H1 (cell line): ENCODE measurements around the gene MYO1D. TPM values are rescaled to one million over a fixed set of nuclear protein-coding genes. Genes with fewer than 3 reads are reported as not detected.

ENCODE experiments used
- CTCF ChIA-PET: fragments of 300-600 bp; sonication (Branson Sonifier 250); formaldehyde crosslinking; loops from one replicate; lab custom pipeline; 2021; ENCODE audit not compliant: partially characterized antibody; lab: Charles Lee
- POLR2A ChIA-PET: fragments of 300-600 bp; sonication (Branson Sonifier 250); formaldehyde crosslinking; loops from one replicate; lab custom pipeline; 2021; ENCODE audit warnings: inconsistent platforms; ENCODE audit not compliant: partially characterized antibody; lab: Charles Lee
- DNase-seq, 2 experiments: peaks; one replicate each; pipeline versions ENCODE4 v3.0.0 to v3.0.0-alpha.2; 2010 to 2022; ENCODE audit warnings: low spot score in 2 of 2, low read depth in 1 of 2, mixed read lengths in 1 of 2
- FAIRE-seq: peaks from 2 replicates; lab custom pipeline; 2011; peaks lifted over from hg19 to GRCh38; lab: Jason Lieb, UNC
- H2AFZ ChIP-seq: 2 replicates; pipeline ENCODE4 v1.8.1; 2012; ENCODE audit warnings: low read length, inconsistent platforms
- H2AK5ac ChIP-seq: 2 replicates; pipeline ENCODE4 v1.6.1; 2013; ENCODE audit warnings: low read depth, low read length
- H2BK120ac ChIP-seq: replicated peaks from 2 replicates; pipeline ENCODE3; 2013; ENCODE audit warnings: low read depth, low read length, inconsistent platforms
- H2BK12ac ChIP-seq: 2 replicates; pipeline ENCODE4 v1.6.1; 2013; ENCODE audit warnings: low read depth, low read length
- H2BK15ac ChIP-seq: 2 replicates; pipeline ENCODE4 v1.6.1; 2013; ENCODE audit warnings: low read length
- H2BK20ac ChIP-seq: 2 replicates; pipeline ENCODE4 v1.6.1; 2013; ENCODE audit warnings: low read length
- H2BK5ac ChIP-seq: 2 replicates; pipeline ENCODE4 v1.6.1; 2013; ENCODE audit warnings: low read depth, low read length
- H3K14ac ChIP-seq: 2 replicates; pipeline ENCODE4 v1.6.1; 2013; ENCODE audit warnings: inconsistent platforms; ENCODE audit not compliant: insufficient read length
- H3K18ac ChIP-seq: 2 replicates; pipeline ENCODE4 v1.6.1; 2013; ENCODE audit warnings: low read length; ENCODE audit errors: extremely low read depth
- H3K23ac ChIP-seq: 2 replicates; pipeline ENCODE4 v1.6.1; 2013; ENCODE audit warnings: inconsistent platforms; ENCODE audit not compliant: insufficient read length
- H3K23me2 ChIP-seq: 2 replicates; pipeline ENCODE4 v1.6.1; 2013; ENCODE audit warnings: low read depth, low read length
- H3K27ac ChIP-seq: 2 replicates; pipeline ENCODE4 v1.6.1; 2011; ENCODE audit warnings: low read depth, low read length, inconsistent platforms
- H3K27me3 ChIP-seq, 4 experiments: replicated peaks in 1 of 4; 1 replicate in 1 of 4; 2 replicates in 3 of 4; pipeline versions ENCODE4 v1.6.1 to v1.8.1; 2011 to 2013; ENCODE audit warnings: low read length in 3 of 4, mild to moderate bottlenecking in 3 of 4, inconsistent platforms in 2 of 4, mixed read lengths in 2 of 4, moderate library complexity in 1 of 4; ENCODE audit not compliant: control insufficient read depth in 3 of 4, insufficient read depth in 3 of 4; ENCODE audit errors: extremely low read depth in 1 of 4
- H3K36me3 ChIP-seq, 4 experiments: 2 replicates each; pipeline versions ENCODE4 v1.6.1 to v1.8.1; 2011 to 2013; ENCODE audit warnings: mild to moderate bottlenecking in 4 of 4, low read length in 3 of 4, moderate library complexity in 2 of 4, control low read depth in 1 of 4, inconsistent platforms in 1 of 4; ENCODE audit not compliant: insufficient read depth in 4 of 4, control insufficient read depth in 2 of 4
- H3K4ac ChIP-seq: replicated peaks from 2 replicates; pipeline ENCODE3; 2013; ENCODE audit warnings: low read length, low read depth, mixed read lengths, inconsistent platforms; ENCODE audit not compliant: insufficient read length
- H3K4me1 ChIP-seq, 4 experiments: replicated peaks in 1 of 4; 1 replicate in 1 of 4; 2 replicates in 3 of 4; pipeline versions ENCODE4 v1.6.1 to v1.8.1; 2011 to 2013; ENCODE audit warnings: low read length in 3 of 4, inconsistent platforms in 2 of 4, mixed read lengths in 1 of 4; ENCODE audit not compliant: insufficient read depth in 4 of 4, control insufficient read depth in 3 of 4
- H3K4me2 ChIP-seq, 2 experiments: 2 replicates each; pipeline versions ENCODE4 v1.6.1 to v1.8.1; 2011 to 2013; ENCODE audit warnings: low read depth in 2 of 2, low read length in 2 of 2, control low read depth in 1 of 2, inconsistent platforms in 1 of 2, mild to moderate bottlenecking in 1 of 2; ENCODE audit not compliant: insufficient read depth in 1 of 2
- H3K4me3 ChIP-seq, 4 experiments: fragments of 200-600, 300-600 bp in 1 of 4; sonication (generic), shearing (Covaris generic), sonication (Bioruptor Twin) in 1 of 4; 2 replicates each; pipeline versions ENCODE4 v1.5.1 to v1.8.1; 2011 to 2016; ENCODE audit warnings: low read length in 4 of 4, low read depth in 3 of 4, control low read depth in 2 of 4, inconsistent platforms in 2 of 4, mild to moderate bottlenecking in 2 of 4, mixed read lengths in 1 of 4, moderate library complexity in 1 of 4; ENCODE audit not compliant: insufficient read depth in 2 of 4; ENCODE audit errors: extremely low read depth in 1 of 4
- H3K56ac ChIP-seq: replicated peaks from 2 replicates; pipeline ENCODE3; 2013; ENCODE audit warnings: low read depth, mild to moderate bottlenecking, mixed read lengths, low read length, inconsistent platforms; ENCODE audit not compliant: insufficient read length
- H3K79me1 ChIP-seq: 2 replicates; pipeline ENCODE4 v1.6.1; 2013; ENCODE audit warnings: low read depth, low read length, control low read depth
- H3K79me2 ChIP-seq, 2 experiments: 2 replicates each; pipeline versions ENCODE4 v1.6.1 to v1.8.1; 2012 to 2013; ENCODE audit warnings: low read length in 2 of 2, mild to moderate bottlenecking in 2 of 2, inconsistent platforms in 1 of 2; ENCODE audit not compliant: insufficient read depth in 2 of 2, control insufficient read depth in 1 of 2
- H3K9ac ChIP-seq, 4 experiments: replicated peaks in 1 of 4; 1 replicate in 1 of 4; 2 replicates in 3 of 4; pipeline versions ENCODE4 v1.6.1 to v1.8.1; 2011 to 2013; ENCODE audit warnings: low read depth in 3 of 4, low read length in 3 of 4, control low read depth in 2 of 4, mild to moderate bottlenecking in 2 of 4, moderate library complexity in 2 of 4, inconsistent platforms in 1 of 4; ENCODE audit errors: extremely low read depth in 1 of 4
- H3K9me3 ChIP-seq, 2 experiments: 2 replicates each; pipeline versions ENCODE4 v1.6.1 to v1.8.1; 2012 to 2013; ENCODE audit warnings: mild to moderate bottlenecking in 2 of 2, moderate library complexity in 2 of 2, control low read depth in 1 of 2, inconsistent platforms in 1 of 2, low read depth in 1 of 2, low read length in 1 of 2, mixed read lengths in 1 of 2; ENCODE audit not compliant: insufficient read depth in 2 of 2
- H4K20me1 ChIP-seq, 2 experiments: replicated peaks in 1 of 2; 2 replicates each; pipeline versions ENCODE3 to v1.8.1; 2011 to 2013; ENCODE audit warnings: inconsistent platforms in 2 of 2, low read length in 2 of 2, mild to moderate bottlenecking in 1 of 2; ENCODE audit not compliant: insufficient read depth in 2 of 2, control insufficient read depth in 1 of 2
- H4K5ac ChIP-seq: 2 replicates; pipeline ENCODE4 v1.6.1; 2013; ENCODE audit warnings: low read length, low read depth, mixed read lengths, inconsistent platforms; ENCODE audit not compliant: insufficient read length
- H4K8ac ChIP-seq: 2 replicates; pipeline ENCODE4 v1.8.0; 2013; ENCODE audit warnings: mild to moderate bottlenecking, moderate library complexity, low read length, inconsistent platforms; ENCODE audit not compliant: insufficient read depth; ENCODE audit errors: extremely low read depth
- H4K91ac ChIP-seq: replicated peaks from 2 replicates; pipeline ENCODE3; 2013; ENCODE audit warnings: low read length, mixed read lengths, inconsistent platforms; ENCODE audit not compliant: insufficient read length
- CBX8 ChIP-seq: fragments of 300-800, 300-1000 bp; sonication (generic); IDR thresholded peaks from 2 replicates; pipeline ENCODE4 v1.7.1; 2016; ENCODE audit warnings: low read depth, low read length, borderline replicate concordance
- EGR1 ChIP-seq: IDR thresholded peaks from 2 replicates; pipeline ENCODE4 v1.6.1; 2011; ENCODE audit warnings: low read depth, low read length, borderline replicate concordance
- KDM1A ChIP-seq: fragments of 200-600, 300-600 bp; sonication (generic); IDR thresholded peaks from 2 replicates; pipeline ENCODE4 v1.7.1; 2016; ENCODE audit warnings: mild to moderate bottlenecking, low read length, borderline replicate concordance
- SP2 ChIP-seq: IDR thresholded peaks from 2 replicates; pipeline ENCODE4 v1.6.1; 2012; ENCODE audit warnings: mild to moderate bottlenecking, low read length, inconsistent platforms
- TEAD4 ChIP-seq: IDR thresholded peaks from 2 replicates; pipeline ENCODE4 v1.6.1; 2012; ENCODE audit warnings: low read depth, low read length, inconsistent platforms, mixed read lengths
- WGBS, 2 experiments: shearing (Covaris generic) in 1 of 2; methylation state at CpG; one replicate each; pipeline versions ENCODE4 v1.1.6 to v1.1.7; 2013 to 2015; ENCODE audit warnings: low lambda C conversion rate in 2 of 2, mixed read lengths in 2 of 2, inconsistent platforms in 1 of 2, low coverage in 1 of 2, missing lambda C conversion rate in 1 of 2; ENCODE audit not compliant: insufficient replicate concordance in 2 of 2, insufficient coverage in 1 of 2, insufficient read length in 1 of 2; ENCODE audit errors: extremely low coverage in 1 of 2, missing lambda C conversion rate in 1 of 2; 5-methylcytosine and 5-hydroxymethylcytosine counted together
- polyA plus RNA-seq, 7 experiments: library from polyadenylated mRNA; depleted of rRNA in 3 of 7; stranded (reverse) in 5 of 7; unstranded in 2 of 7; fragments of >200 nt in 5 of 7; fragments of 200-250 nt in 2 of 7; gene quantifications; 1 replicate in 5 of 7; 2 replicates in 1 of 7; 4 replicates in 1 of 7; pipeline versions ENCODE4 v1.2.1 to v1.2.3, GENCODE V29; 2011 to 2013; ENCODE audit warnings: missing spikeins in 2 of 7, mixed read lengths in 2 of 7
- total RNA-seq: library from RNA; stranded (reverse); fragmentation: NEBNext Ultra II Directional; extraction: Animal tissue kit (Norgen Biotek cat#: 25700); gene quantifications from 2 replicates; pipeline ENCODE4 v1.2.1, GENCODE V29; 2021

The MYO1D gene
- total and polyA plus RNA-seq, 2 of the 8 experiments (the other 6 are each of a cell fraction or from before 2014, with no cell fraction given): 6.5 to 25.4 TPM

DNA sequence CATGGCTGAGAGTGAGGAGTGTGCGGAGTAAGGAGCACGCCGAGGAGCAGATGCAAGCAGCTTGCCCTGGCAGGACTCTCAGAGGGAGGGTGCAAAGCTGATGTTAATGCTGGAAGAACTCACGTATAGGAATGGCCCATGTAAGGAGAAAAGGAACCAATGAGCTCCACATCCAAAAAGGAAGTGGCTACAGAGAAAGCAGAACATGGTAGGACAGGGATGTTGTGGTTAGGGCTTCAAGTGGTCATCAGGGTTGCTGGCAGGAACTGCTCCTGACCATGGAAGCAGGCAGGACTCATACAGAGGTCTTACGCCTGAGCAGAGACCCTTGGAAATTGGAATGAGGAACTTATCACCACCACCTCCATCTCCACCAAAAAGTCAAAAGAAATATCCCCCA, 5.2 kb downstream of the MYO1D start:
- H3K23me2 ChIP-seq: no peaks in the 10 kb centered on the region; the same call in 1 of the 2 replicates
- H2BK5ac ChIP-seq: no peak overlapping the region
- H3K79me2 ChIP-seq: peaks cover 0 to 47% of the 10 kb centered on the region in 2 experiments; a peak in 3 of 4 replicates
- H2BK20ac ChIP-seq: no peak overlapping the region
- H3K23ac ChIP-seq: no peak overlapping the region
- peaks cover 16% of the 10 kb centered on the region; the same call in 1 of the 2 replicates for H3K79me1 ChIP-seq
- DNase-seq: no peak
- H3K4me1 ChIP-seq: no peaks in the 10 kb centered on the region
- no peak overlapping the region for H2BK120ac ChIP-seq
- no peak overlapping the region for H4K5ac ChIP-seq
- no peak overlapping the region for H2AFZ ChIP-seq
- H2BK15ac ChIP-seq: no peak overlapping the region
- no peak overlapping the region for H4K91ac ChIP-seq
- TF ChIP-seq CBX8 (no peak), EGR1 (no peak), KDM1A (no peak), SP2 (no peak), TEAD4 (no peak)
- POLR2A ChIA-PET: no interaction called here
- no peaks in the 10 kb centered on the region for H3K27me3 ChIP-seq
- no peak overlapping the region for H3K4ac ChIP-seq
- H2BK12ac ChIP-seq: no peak overlapping the region
- no peak overlapping the region for H3K14ac ChIP-seq
- no peak overlapping the region for H3K18ac ChIP-seq
- H4K8ac ChIP-seq: no peak overlapping the region
- H3K4me3 ChIP-seq: no peak overlapping the region
- H3K9ac ChIP-seq: no peak overlapping the region
- H3K27ac ChIP-seq: no peak overlapping the region
- FAIRE-seq: no peak
- H3K4me2 ChIP-seq: no peak overlapping the region
- H3K36me3 ChIP-seq: no peaks in the 10 kb centered on the region
- CTCF ChIA-PET: interaction anchor here (0.9 to 1.9 kb wide), 5 partner anchors 14 to 90 kb away, joined by 3 to 8 read pairs (median 5); no protein-coding TSS in a partner anchor
- H2AK5ac ChIP-seq: no peak overlapping the region; the same call in 1 of the 2 replicates
- no peak overlapping the region for H3K56ac ChIP-seq
- H4K20me1 ChIP-seq: peaks cover 0 to 9% of the 10 kb centered on the region in 2 experiments
- 93% methylated on average over 5 of the region's 5 CpGs; no CpG with 5 or more reads in 1 of the 2 experiments for WGBS, 2 experiments
- no peaks in the 10 kb centered on the region for H3K9me3 ChIP-seq
